GM20000 (cell line): ENCODE data around the gene CAMK1D.

Source experiments
- DNase-seq: peaks from one replicate; pipeline ENCODE4 v3.0.0; 2012; ENCODE audit warnings: low spot score
- TF ChIP-seq, protein P1 (sequence below): IDR thresholded peaks from 2 replicates; pipeline ENCODE4 v1.5.1; 2012; ENCODE audit warnings: mild to moderate bottlenecking, control low read depth; ENCODE audit errors: extremely low read depth, missing control alignments

Gene CAMK1D

DNA sequence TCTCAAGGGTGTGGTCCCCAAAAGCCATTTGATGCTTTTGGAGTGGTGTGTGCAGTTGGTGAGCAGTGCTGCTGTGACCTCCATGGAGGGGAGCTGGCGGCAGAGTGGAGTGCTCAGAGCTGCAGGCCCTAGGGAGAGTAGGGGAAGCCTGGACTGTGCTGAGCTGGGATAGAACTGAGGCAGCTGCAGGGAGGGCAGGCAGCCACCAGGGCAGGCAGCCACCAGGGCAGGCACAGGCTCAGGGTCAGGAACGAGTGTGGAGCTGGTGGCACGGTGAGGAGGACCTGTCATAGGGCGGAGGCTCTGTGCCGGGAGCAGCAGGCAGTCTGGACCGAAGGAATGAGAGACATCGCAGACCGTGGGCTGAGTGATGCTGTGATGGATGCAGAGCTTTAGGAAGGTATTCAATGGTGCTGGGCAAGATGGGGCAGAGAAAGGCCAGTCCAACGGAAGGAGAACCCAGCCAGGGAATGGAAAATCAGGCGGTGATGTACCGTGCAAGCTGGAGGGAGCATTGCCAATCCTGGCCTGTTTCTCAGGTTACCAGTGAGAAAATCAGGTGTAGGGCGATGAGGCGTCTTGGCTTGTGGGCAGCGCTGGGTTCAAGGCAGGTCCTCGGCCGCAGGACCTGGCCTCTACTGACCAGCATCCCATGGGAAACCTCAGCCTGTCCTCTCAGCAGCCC, 152.6 kb downstream of the CAMK1D start:
- DNase-seq = no peak
- TF ChIP-seq, protein P1, sequence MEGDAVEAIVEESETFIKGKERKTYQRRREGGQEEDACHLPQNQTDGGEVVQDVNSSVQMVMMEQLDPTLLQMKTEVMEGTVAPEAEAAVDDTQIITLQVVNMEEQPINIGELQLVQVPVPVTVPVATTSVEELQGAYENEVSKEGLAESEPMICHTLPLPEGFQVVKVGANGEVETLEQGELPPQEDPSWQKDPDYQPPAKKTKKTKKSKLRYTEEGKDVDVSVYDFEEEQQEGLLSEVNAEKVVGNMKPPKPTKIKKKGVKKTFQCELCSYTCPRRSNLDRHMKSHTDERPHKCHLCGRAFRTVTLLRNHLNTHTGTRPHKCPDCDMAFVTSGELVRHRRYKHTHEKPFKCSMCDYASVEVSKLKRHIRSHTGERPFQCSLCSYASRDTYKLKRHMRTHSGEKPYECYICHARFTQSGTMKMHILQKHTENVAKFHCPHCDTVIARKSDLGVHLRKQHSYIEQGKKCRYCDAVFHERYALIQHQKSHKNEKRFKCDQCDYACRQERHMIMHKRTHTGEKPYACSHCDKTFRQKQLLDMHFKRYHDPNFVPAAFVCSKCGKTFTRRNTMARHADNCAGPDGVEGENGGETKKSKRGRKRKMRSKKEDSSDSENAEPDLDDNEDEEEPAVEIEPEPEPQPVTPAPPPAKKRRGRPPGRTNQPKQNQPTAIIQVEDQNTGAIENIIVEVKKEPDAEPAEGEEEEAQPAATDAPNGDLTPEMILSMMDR = no peak

DNA sequence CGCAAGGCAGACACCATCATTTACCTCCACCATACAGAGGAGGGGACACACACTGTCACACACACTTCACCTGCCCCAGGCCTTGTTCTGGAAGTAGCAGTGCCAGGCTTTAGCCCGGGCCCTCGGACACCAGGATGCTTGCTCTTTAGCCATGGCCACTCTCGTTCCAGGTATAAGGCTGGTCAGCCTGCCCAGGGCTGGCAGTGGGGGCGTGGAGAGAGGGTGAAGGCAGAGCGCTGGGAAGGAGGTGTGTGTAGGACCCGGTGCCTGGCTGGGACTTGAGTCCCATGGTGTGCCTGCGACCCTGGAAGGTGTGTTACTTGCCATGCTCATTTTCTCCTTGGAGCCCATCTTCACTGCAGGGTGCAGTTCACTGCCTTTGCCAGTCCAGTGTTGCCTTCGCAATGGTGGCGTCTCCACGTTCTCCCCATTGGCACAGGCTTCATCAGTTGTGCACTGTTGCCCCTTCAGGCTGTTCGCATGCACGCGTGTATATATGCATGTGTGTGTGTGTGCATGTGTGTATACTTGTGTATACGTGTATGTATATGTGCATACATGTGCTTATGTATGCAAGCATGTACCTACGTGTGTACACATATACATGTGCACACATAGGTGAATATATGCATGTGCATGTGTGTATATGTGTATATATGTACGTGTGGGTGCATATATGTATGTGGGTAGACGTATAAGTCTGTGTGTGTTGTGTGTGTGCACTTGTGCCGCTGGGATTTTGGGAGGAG, 153.4 kb downstream of the CAMK1D start:
- TF ChIP-seq, protein P1 = no peak
- DNase-seq = no peak

GRCh38 chr10:12503311-12503710, 154.0 kb downstream of the CAMK1D start:
- TF ChIP-seq, protein P1 = no peak

GRCh38 chr10:12504176-12504575, 154.8 kb downstream of the CAMK1D start:
- TF ChIP-seq, protein P1 = no peak
- DNase-seq = no peak

More at GRCh38 chr10:12503311-12503710, 154.0 kb downstream of the CAMK1D start:
- no peak for DNase-seq

- DNase-seq = no peak
Measured at GRCh38 chr10:12504628-12505027, 155.3 kb downstream of the CAMK1D start.

GRCh38 chr10:12505683-12506082, 156.3 kb downstream of the CAMK1D start:
- TF ChIP-seq, protein P1 = no peak
- no peak for DNase-seq

More at GRCh38 chr10:12504628-12505027, 155.3 kb downstream of the CAMK1D start:
- TF ChIP-seq, protein P1 = no peak

DNA sequence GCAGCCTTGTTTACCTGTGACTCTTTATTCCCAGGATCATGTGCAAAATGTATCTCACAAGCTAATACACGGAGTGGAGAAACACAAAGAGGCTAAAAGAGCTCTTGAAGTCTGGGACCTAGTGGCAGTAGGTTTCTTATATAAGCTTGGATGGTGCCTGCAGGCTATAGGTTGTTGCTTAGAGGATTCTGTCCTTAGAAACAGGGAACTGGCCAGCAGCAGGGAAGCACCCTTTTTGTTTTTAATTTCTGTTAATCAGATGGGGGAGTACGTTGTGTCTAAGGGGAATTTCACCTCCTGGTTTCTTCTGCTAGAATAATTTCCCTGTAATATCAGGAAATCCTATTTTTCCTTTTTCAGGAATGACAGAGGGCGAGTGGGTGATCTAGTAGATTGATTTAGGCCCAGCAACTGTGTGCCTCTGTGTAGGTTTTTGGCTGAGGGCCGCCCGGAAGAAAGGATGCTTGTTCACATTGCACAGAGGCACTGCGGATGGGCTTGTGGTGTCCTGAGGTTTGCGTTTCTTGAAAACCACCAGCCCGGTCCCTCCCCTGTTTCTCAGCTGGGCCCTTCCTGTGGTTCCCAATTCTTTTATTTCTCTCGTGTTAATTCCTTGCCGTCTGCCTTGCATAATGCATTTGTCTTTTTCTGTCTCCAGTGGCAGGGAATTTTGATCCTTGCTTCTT, 158.0 kb downstream of the CAMK1D start:
- DNase-seq = no peak
- TF ChIP-seq, protein P1 = no peak
